Activated T-cell treated with anti-CD3 and anti-CD28 coated beads, Interleukin-2, amount 50 U/mL, for 4 hours (primary cell): ENCODE data around the gene CDKN3. TPM values are rescaled to one million over a fixed set of nuclear protein-coding genes. Genes with fewer than 3 reads are reported as not detected.

Experiments used
- total RNA-seq, 3 donors: library from RNA; stranded (reverse); gene quantifications; one replicate each; pipeline ENCODE4 v1.2.1, GENCODE V29; 2021

The CDKN3 gene
- total RNA-seq, 3 donors from 2014 or later: 9.0 to 10.5 (median 9.8) TPM

Other genes starting within 250 kb of the CDKN3 start
- gene CNIH1, start 44.4 kb downstream of the CDKN3 start, total RNA-seq: 10 to 100 TPM; 77.4 to 87.8 (median 81.6) TPM
- gene GMFB, start 92.0 kb downstream of the CDKN3 start, total RNA-seq: 10 to 100 TPM; 62.4 to 70.6 (median 67.8) TPM
- gene CGRRF1, start 112.9 kb downstream of the CDKN3 start, total RNA-seq: 10 to 100 TPM in 1 of 3 donors, 1 to 10 TPM in 2; 9.4 to 11.8 (median 9.9) TPM
- 1 to 10 TPM; 5.4 to 8.1 (median 7.6) TPM for gene SAMD4A, start 170.1 kb downstream of the CDKN3 start, total RNA-seq